Measurements from ENCODE around the gene DCT. TPM values are rescaled to one million over a fixed set of nuclear protein-coding genes. Genes with fewer than 3 reads are reported as not detected.

The DCT gene
- total and polyA plus RNA-seq, 12 donors, result 0.18 to 3.0 (median 0.75) TPM

- Histone ChIP-seq H3K9me3 (replicated peaks in 1 of 3) (no peaks in the 10 kb centered on the region), H3K27me3 (no peaks in the 10 kb centered on the region), H3K36me3 (replicated peaks in 1 of 2) (no peaks in the 10 kb centered on the region), H3K4me1 (replicated peaks in 1 of 2) (no peaks in the 10 kb centered on the region), H3K27ac (no peak overlapping the region), H3K4me3 (no peak overlapping the region)
- WGBS, 4 donors, result 59 to 66% (median 63%) methylated on average over 2 of the region's 2 CpGs
- intact Hi-C loops (cut with DNase I), result no loop called here
- no peak for TF ChIP-seq POLR2A (IDR thresholded peaks at IDR 0.05)
- no peak for TF ChIP-seq CTCF (IDR thresholded peaks at IDR 0.05)
- no peak for DNase-seq
Measured at GRCh38 chr13:94455414-94455813, 24.1 kb downstream of the DCT start.

GRCh38 chr13:94454906-94455305, 24.6 kb downstream of the DCT start:
- H3K36me3 ChIP-seq (replicated peaks in 1 of 2), result no peaks in the 10 kb centered on the region
- intact Hi-C loops (cut with DNase I), result no loop called here
- H3K9me3 ChIP-seq (replicated peaks in 1 of 3), result no peaks in the 10 kb centered on the region
- TF ChIP-seq CTCF (IDR thresholded peaks at IDR 0.05), result no peak
- TF ChIP-seq POLR2A (IDR thresholded peaks at IDR 0.05), result no peak
- H3K4me3 ChIP-seq, result no peak overlapping the region
- 79 to 92% (median 86%) methylated on average over 2 of the region's 2 CpGs for WGBS, 4 donors
- H3K27me3 ChIP-seq, result no peaks in the 10 kb centered on the region
- H3K4me1 ChIP-seq (replicated peaks in 1 of 2), result no peaks in the 10 kb centered on the region
- DNase-seq, result no peak
- H3K27ac ChIP-seq, result no peak overlapping the region

GRCh38 chr13:94454334-94454733, 25.1 kb downstream of the DCT start:
- Histone ChIP-seq H3K4me1 (replicated peaks in 1 of 2) (no peaks in the 10 kb centered on the region), H3K27ac (no peak overlapping the region), H3K4me3 (no peak overlapping the region), H3K9me3 (replicated peaks in 1 of 3) (no peaks in the 10 kb centered on the region), H3K36me3 (replicated peaks in 1 of 2) (no peaks in the 10 kb centered on the region), H3K27me3 (no peaks in the 10 kb centered on the region)
- DNase-seq, result no peak
- intact Hi-C loops (cut with DNase I), result no loop called here
- TF ChIP-seq CTCF (IDR thresholded peaks at IDR 0.05), result no peak
- TF ChIP-seq POLR2A (IDR thresholded peaks at IDR 0.05), result no peak

GRCh38 chr13:94444826-94445225, 34.7 kb downstream of the DCT start:
- Histone ChIP-seq H3K4me3 (no peak overlapping the region), H3K27ac (no peak overlapping the region), H3K4me1 (replicated peaks in 1 of 2) (no peaks in the 10 kb centered on the region), H3K9me3 (replicated peaks in 1 of 3) (no peaks in the 10 kb centered on the region), H3K36me3 (replicated peaks in 1 of 2) (no peaks in the 10 kb centered on the region), H3K27me3 (no peaks in the 10 kb centered on the region)
- intact Hi-C loops (cut with DNase I), result no loop called here
- no peak for DNase-seq
- TF ChIP-seq CTCF (IDR thresholded peaks at IDR 0.05) (no peak), POLR2A (IDR thresholded peaks at IDR 0.05) (no peak)

Measured in adrenal gland (tissue), 12 donors.